ENCODE data around the gene BAIAP2L1.

GRCh38 chr7:98266840-98267239 lies 134.1 kb downstream of the BAIAP2L1 start:
- TF ChIP-seq, protein P1, sequence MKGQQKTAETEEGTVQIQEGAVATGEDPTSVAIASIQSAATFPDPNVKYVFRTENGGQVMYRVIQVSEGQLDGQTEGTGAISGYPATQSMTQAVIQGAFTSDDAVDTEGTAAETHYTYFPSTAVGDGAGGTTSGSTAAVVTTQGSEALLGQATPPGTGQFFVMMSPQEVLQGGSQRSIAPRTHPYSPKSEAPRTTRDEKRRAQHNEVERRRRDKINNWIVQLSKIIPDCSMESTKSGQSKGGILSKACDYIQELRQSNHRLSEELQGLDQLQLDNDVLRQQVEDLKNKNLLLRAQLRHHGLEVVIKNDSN (IDR thresholded peaks at IDR 0.05), result no peak
- no peak for TF ChIP-seq EGR1 (IDR thresholded peaks at IDR 0.05)
- TF ChIP-seq, protein P2, sequence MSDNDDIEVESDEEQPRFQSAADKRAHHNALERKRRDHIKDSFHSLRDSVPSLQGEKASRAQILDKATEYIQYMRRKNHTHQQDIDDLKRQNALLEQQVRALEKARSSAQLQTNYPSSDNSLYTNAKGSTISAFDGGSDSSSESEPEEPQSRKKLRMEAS (IDR thresholded peaks at IDR 0.05), result no peak
- TF ChIP-seq CEBPB (IDR thresholded peaks at IDR 0.05), result 0 out of 2 replicates have a peak, but pooled peaks have one; percentile 27
- no peak for TF ChIP-seq REST (IDR thresholded peaks at IDR 0.05; ENCODE audit: low read depth)
- TF ChIP-seq TAF1 (IDR thresholded peaks at IDR 0.05; ENCODE audit: low read depth), result no peak
- no peak for TF ChIP-seq CREB1 (IDR thresholded peaks at IDR 0.05; ENCODE audit: low read depth)
- TF ChIP-seq RAD21 (IDR thresholded peaks at IDR 0.05; ENCODE audit: low read depth), result peak; percentile 26; the same call in 1 of the 2 replicates
- TF ChIP-seq TCF12 (IDR thresholded peaks at IDR 0.05; ENCODE audit: low read depth), result no peak
